T-helper 2 cell (primary cell): ENCODE measurements around the gene SHISAL2B.
"Not testable (repeated sequence)": the region's sequence is repeated elsewhere in the genome, so short reads cannot be mapped to it uniquely, and the experiment has no call there.

Experiments used
- DNase-seq, 5 experiments: peaks; one replicate each; pipeline versions ENCODE4 v3.0.0 to v3.0.0-alpha.2; 2012 to 2022

SHISAL2B gene

GRCh38 chr5:64700765-64701164, 10.5 kb downstream of the SHISAL2B start:
- no peak for DNase-seq

DNA sequence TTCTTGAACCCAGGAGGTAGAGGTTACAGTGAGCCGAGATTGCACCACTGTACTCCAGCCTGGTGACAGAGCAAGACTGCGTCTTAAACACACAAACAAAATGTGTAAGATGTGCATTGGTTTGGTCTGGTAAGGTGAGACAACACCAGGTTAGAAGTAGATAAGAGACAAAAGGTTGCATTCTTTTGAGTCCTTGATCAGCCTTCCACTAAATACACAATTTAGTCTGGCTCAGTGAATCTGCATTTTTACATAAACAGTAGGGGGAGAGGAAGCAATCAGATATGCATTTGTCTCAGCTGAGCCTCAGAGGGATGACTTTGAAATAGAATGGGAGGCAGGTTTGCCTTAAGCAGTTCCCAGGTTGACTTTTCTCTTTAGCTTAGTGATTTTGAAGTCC, 15.8 kb downstream of the SHISAL2B start:
- DNase-seq: not testable (repeated sequence)

- DNase-seq: no peak
Observed at GRCh38 chr5:64707191-64707590, 16.9 kb downstream of the SHISAL2B start.

DNA sequence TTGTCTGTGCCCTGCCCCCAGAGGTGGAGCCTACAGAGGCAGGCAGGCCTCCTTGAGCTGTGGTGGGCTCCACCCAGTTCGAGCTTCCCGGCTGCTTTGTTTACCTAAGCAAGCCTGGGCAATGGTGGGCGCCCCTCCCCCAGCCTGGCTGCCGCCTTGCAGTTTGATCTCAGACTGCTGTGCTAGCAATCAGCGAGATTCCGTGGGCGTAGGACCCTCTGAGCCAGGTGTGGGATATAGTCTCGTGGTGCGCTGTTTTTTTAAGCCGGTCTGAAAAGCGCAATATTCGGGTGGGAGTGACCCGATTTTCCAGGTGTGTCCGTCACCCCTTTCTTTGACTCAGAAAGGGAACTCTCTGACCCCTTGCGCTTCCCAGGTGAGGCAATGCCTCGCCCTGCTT, 24.2 kb downstream of the SHISAL2B start:
- DNase-seq: not testable (repeated sequence)

DNA sequence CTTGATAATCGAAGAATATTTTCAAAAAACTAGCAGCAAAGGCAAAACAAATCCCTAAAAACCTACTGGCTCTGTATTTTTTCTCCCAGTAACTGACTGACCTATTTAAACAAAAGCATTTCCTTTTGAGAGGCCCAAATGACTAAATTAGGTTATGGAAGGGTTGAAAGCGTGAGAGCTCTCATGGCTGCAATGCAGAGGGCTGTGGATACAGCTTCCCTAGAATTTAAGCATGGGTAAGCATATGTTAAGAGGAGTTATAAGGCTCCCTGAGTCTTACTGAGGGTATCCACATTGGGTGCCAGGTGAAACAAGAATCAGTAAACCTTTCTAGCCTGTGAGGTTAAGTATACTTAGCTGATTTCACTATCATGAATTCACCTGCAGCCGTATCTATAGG, 32.3 kb downstream of the SHISAL2B start:
- no peak for DNase-seq

DNA sequence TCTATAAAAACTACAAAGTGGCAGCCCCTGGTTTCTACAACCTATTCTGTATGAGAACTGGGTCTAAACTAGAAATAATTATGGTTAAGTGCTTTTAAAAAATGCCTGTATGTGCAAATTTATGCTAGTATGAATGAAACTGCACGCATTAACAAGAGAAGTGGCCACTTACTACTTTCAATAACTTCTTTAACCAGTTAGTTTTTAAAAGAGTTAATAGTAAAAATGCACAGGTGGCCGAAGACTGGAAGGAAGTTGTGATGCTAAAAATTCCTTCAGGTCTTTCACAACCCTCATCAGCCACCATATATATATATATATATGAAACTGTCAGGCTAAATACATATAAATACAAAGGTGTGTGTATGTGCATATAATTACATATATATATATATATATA, 36.8 kb downstream of the SHISAL2B start:
- no peak for DNase-seq

DNA sequence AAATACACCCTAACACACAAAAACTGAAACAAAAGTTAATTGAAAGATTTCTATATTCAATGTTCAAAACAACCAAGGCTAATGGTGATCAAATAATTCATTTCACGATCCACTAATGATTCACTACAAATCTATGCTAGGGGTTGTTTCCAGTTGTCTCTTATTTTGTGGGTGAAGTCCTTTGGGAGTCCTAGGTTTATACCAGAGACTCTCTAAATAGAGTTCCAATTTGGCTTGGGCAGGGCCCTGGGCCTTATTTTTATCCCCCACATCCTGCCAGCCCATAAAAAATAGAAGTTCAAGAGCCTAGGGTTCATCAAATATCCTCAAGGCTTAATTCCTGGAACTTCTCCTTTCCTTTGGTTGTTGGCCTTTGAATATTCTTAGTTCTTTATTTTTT, 52.1 kb downstream of the SHISAL2B start:
- no peak for DNase-seq

DNA sequence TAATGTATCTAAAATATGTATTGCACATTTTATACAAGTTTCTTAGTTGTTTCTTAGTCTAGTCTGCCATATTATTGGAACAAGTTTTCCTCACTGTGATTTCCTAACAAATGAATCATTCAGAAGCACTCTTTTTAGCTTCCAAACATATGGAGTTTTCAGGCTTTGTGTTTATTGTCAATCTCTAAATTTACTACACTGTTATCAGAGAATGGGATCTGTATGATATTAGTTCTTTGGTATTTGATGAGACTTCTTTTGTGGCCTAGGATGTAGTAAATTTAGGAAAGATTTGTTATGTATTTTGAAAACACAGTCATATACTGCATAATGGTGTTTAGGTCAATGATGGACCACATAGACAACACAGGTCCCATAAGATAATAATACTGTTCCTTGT, 52.5 kb downstream of the SHISAL2B start:
- DNase-seq: no peak

DNA sequence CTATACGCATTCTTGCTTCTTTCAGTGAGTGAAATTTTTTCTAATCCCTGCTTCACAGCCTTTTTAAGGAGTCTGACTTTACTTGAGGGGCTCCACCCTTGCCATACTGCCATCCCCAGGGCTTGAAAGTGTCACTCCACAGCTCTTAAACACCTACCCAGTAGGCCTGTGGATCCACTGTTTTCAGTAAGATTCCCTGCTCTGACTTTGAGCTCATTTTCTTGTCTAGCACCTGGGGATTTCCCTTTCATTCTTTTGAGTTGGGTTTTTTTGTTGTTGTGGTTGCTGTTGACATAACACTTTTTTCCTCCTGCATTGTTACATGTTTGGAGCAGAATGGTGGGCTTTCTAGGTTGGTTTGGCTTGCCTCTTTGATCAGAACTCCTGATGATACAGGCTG, 54.6 kb downstream of the SHISAL2B start:
- no peak for DNase-seq

DNA sequence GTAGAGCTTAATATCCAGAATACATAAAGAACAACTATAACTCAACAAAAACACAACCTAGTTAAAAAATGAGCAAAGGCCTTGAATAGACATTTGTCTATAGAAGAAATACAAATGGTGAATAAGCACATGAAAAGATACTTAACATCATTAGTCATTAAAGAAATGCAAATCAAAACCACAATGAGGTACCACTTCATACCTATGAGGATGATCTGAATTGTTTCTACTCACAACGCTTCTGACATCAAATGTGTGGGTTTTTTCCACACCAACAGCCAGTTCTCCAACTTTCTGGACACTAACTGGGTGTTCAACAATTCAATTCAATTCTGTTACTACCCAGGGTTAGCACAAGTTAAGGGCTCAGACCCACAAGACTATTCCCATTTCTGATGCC, 56.1 kb downstream of the SHISAL2B start:
- DNase-seq: no peak

GRCh38 chr5:64749385-64749784, 59.1 kb downstream of the SHISAL2B start:
- no peak for DNase-seq

- DNase-seq: no peak
Observed at GRCh38 chr5:64754066-64754465, 63.8 kb downstream of the SHISAL2B start.

DNA sequence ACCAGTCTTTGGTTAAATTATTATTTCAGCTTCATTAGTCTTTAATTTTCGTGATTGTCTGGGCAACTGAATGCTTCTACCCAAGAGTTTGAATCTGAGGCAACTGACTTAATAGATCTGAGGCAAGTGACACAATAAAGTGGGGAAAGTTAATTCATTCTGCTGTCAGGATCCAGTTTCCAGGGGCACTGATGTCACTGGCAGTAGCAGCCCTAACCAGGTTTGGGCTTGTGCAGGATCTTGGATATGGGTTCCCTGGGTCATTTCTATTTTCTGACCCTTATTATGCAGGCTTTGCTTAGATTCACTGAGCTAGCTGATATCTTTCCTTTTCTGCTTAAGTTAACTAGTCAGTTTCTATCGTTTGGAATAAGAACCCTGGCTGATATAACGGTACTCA, 68.6 kb downstream of the SHISAL2B start:
- DNase-seq: no peak

GRCh38 chr5:64759960-64760660, 69.8 kb downstream of the SHISAL2B start:
- DNase-seq: no peak

DNA sequence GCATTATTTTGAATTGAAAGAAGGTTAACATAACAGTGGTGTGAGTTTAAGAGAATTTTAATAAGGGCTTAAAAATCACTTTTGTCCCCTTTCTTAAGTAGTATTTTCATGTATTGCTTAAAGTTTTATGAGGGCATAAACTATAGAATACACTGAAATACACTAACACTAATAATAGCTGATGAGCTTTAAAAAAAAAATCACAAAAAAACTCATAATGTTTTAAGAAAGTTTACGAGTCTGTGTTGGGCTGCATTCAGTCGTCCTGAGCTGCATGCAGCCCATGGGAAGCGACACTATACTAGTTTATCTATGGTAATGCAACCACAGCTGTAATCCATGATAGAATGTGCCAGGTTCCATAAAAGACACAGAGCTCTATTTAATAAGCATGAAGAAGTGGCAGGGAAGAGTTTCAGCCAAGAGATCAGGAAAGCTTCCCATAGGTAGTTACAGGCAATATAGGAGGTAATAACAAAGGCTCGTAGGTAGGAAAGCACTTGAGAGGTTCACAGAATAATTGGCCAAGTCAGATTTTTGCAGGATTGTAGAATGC, 73.7 kb downstream of the SHISAL2B start:
- no peak for DNase-seq

GRCh38 chr5:64765804-64766504, 75.7 kb downstream of the SHISAL2B start:
- DNase-seq: peak in 1 of 5 experiments; percentile 41

DNA sequence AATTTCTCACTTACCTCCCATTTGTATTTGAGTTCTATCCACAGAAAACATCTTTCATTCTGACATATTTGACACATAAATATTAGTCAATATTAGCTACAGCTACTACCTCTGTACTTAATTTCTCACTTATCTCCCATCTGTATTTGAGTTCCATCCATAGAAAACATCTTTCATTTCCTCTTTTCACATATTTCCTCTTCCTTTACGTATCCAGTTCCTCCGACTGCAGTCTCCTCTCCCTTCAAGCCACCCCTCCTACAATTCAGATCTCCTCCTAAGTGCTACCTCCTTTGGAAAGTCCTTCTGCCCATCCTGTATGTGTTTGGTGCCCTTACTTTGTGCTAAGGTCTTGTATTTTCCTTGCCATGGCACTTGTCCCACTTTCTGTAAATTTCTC, 76.6 kb downstream of the SHISAL2B start:
- no peak for DNase-seq
